ENCODE data around the gene HHEX. TPM values are rescaled to one million over a fixed set of nuclear protein-coding genes. Genes with fewer than 3 reads are reported as not detected.

Gene HHEX
- total RNA-seq, 4 donors from 2014 or later, result 3.2 to 40.4 (median 4.2) TPM

DNA sequence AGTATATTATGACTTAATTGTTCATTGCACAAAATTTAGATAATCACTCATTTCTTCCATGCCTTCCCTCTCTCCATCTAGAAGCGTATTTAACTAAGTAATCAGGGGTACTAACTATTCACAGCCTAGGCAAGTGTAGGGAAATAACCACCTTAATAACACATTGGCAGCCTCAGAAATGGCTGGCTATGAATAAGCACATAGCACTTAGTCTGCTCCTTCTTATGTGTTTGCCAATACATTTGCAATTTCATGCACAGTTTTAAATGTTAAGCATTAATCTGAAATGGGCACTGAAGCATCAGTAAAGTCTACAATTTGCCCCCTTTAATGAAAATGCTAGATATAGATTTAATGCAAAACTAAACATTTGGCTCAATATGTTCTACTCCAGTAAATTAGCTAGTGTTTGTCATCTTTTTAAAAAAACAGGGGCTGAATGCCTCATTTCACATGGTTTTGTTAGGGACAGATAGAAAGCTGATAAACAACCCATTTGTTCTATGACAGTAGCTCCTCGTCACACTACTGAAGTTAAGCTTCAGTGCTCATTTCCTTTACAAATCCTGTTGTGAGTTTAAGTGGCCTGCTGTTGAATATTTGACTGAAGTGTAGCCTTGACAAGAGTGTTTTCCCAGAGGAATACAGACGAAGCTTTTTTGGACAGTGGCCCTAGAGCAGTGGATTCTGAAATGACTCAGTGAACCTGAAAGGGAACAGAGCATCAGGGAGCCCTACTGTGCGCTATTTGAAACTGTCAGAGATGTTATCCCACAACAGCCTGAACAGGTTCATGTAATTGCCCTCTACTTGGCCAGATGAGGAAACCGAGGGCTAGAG lies 30.5 kb downstream of the HHEX start:
- Histone ChIP-seq H3K27me3 (no peaks in the 10 kb centered on the region), H3K4me1 (no peaks in the 10 kb centered on the region), H3K27ac (no peak overlapping the region), H3K9me3 (no peaks in the 10 kb centered on the region), H3K4me3 (no peak overlapping the region), H3K36me3 (no peaks in the 10 kb centered on the region)
- TF ChIP-seq POLR2A (IDR thresholded peaks at IDR 0.05), result no peak
- TF ChIP-seq, protein P1, sequence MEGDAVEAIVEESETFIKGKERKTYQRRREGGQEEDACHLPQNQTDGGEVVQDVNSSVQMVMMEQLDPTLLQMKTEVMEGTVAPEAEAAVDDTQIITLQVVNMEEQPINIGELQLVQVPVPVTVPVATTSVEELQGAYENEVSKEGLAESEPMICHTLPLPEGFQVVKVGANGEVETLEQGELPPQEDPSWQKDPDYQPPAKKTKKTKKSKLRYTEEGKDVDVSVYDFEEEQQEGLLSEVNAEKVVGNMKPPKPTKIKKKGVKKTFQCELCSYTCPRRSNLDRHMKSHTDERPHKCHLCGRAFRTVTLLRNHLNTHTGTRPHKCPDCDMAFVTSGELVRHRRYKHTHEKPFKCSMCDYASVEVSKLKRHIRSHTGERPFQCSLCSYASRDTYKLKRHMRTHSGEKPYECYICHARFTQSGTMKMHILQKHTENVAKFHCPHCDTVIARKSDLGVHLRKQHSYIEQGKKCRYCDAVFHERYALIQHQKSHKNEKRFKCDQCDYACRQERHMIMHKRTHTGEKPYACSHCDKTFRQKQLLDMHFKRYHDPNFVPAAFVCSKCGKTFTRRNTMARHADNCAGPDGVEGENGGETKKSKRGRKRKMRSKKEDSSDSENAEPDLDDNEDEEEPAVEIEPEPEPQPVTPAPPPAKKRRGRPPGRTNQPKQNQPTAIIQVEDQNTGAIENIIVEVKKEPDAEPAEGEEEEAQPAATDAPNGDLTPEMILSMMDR (IDR thresholded peaks at IDR 0.05), result no peak
- DNase-seq, result no peak

DNA sequence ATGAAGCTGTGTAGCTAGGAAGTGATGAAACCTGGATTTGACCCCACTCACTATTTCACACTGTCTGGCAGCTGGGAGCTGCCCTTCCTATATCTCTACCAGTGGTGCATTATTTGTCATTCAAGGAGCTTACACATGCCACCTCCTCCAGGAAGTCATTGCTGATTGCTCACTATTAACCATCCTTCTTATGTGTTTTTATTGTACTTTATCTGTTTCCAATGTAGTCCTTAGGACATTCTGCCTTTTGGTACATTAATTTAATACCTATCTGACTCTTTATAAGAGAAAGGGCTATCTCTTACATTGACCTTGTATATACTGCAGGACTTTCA lies 31.0 kb downstream of the HHEX start:
- no peaks in the 10 kb centered on the region for H3K4me1 ChIP-seq
- H3K4me3 ChIP-seq, result no peak overlapping the region
- no peak for TF ChIP-seq POLR2A (IDR thresholded peaks at IDR 0.05)
- TF ChIP-seq, protein P1 (IDR thresholded peaks at IDR 0.05), result no peak
- H3K36me3 ChIP-seq, result no peaks in the 10 kb centered on the region
- no peaks in the 10 kb centered on the region for H3K27me3 ChIP-seq
- no peak for DNase-seq
- H3K9me3 ChIP-seq, result no peaks in the 10 kb centered on the region
- H3K27ac ChIP-seq, result no peak overlapping the region

DNA sequence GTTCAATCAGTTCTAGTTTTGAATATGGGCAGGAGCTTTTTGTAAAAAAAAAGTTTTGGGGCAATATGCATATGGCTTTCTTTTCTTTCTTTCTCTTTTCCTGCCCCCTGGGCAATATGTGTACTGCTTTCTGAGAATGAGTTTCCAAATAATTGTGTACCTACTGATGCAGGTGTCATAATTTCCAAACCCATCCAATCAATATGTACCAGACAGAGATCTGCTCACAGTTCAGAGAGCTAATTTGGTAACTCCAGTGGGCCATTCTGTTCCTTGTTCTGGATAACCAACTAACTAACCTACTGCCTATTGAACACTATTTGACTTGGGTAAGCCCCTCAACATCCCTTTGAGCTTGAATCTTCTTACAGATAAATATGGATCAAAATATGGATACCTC lies 32.6 kb downstream of the HHEX start:
- DNase-seq, result no peak
- TF ChIP-seq POLR2A (IDR thresholded peaks at IDR 0.05), result no peak
- TF ChIP-seq, protein P1 (IDR thresholded peaks at IDR 0.05), result no peak

DNA sequence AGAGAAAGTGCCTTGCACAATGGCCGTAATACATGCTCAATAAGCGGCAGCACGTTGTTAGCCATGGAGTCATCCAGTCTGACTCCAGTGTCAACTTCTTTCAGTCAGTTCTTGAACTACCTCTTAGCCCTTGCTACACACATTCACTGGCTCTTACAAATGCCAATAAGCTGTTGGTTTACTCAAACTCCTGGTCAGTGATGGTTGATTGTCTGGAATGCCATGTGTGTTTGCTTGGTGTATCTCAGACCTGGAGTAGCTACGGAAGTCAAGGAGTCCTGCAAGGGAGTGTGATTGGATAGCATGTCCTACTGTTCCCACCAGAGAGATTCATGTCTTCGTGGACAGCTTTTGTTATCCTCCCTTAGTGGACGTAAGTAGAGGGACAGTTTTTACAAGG lies 37.4 kb downstream of the HHEX start:
- Histone ChIP-seq H3K4me1 (no peaks in the 10 kb centered on the region), H3K9me3 (no peaks in the 10 kb centered on the region), H3K36me3 (no peaks in the 10 kb centered on the region), H3K27me3 (no peaks in the 10 kb centered on the region), H3K4me3 (no peak overlapping the region), H3K27ac (no peak overlapping the region)
- TF ChIP-seq, protein P1 (IDR thresholded peaks at IDR 0.05), result no peak
- no peak for TF ChIP-seq POLR2A (IDR thresholded peaks at IDR 0.05)
- DNase-seq, result no peak

More for the DNA sequence above, 32.6 kb downstream of the HHEX start:
- Histone ChIP-seq H3K9me3 (no peaks in the 10 kb centered on the region), H3K4me1 (no peaks in the 10 kb centered on the region), H3K27me3 (no peaks in the 10 kb centered on the region), H3K4me3 (no peak overlapping the region), H3K27ac (no peak overlapping the region), H3K36me3 (no peaks in the 10 kb centered on the region)

DNA sequence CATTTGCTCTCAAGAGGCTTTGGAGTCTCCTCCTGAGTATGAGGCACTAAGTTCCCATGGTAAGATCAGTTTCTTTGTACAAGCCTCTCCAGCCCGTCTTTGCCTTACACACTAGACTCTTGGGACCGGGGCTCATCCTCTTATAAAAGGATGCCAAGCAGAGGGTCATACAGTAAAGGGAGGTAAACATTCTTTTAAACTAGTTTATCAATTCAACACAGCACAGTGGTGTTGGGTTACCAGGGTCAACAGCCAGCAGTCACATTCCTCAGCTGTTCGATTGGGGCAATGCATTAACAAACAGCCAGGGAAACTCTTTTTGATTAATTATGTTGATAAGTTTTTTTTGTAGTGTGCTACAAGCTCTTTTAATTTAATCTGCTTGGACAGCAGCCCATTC lies 37.8 kb downstream of the HHEX start:
- Histone ChIP-seq H3K27ac (no peak overlapping the region), H3K4me1 (no peaks in the 10 kb centered on the region), H3K36me3 (no peaks in the 10 kb centered on the region), H3K9me3 (no peaks in the 10 kb centered on the region), H3K27me3 (no peaks in the 10 kb centered on the region), H3K4me3 (no peak overlapping the region)
- TF ChIP-seq, protein P1 (IDR thresholded peaks at IDR 0.05), result no peak
- no peak for TF ChIP-seq POLR2A (IDR thresholded peaks at IDR 0.05)
- DNase-seq, result no peak
